Measurements from ENCODE around the gene HCN2. TPM values are rescaled to one million over a fixed set of nuclear protein-coding genes. Genes with fewer than 3 reads are reported as not detected.
A peak's percentile ranks its signal among the peaks of the same experiment; 100 is the strongest.

Gene HCN2
- total RNA-seq, 3 donors from 2014 or later: under 0.01 to 0.44 TPM; not detected in 1

- H3K27ac ChIP-seq: no peak within 1 kb of the TSS
- no peaks in the 10 kb centered on the region for H3K36me3 ChIP-seq
- no peaks in the 10 kb centered on the region for H3K9me3 ChIP-seq
- H3K4me3 ChIP-seq: peak within 1 kb of the TSS in 1 of 3 donors; percentile 28
- TF ChIP-seq CTCF (IDR thresholded peaks at IDR 0.05): no peak
- TF ChIP-seq POLR2AphosphoS5 (IDR thresholded peaks at IDR 0.05): no peak
- peaks cover 3 to 4% of the 10 kb centered on the region in 2 donors for H3K27me3 ChIP-seq
- intact Hi-C loops (cut with DNase I; ENCODE audit: low total_unique reads): no loop called here
- DNase-seq (ENCODE audit: low spot score in 2 of 2): no peak
- no peaks in the 10 kb centered on the region for H3K4me1 ChIP-seq
These were observed 45.6 kb upstream of the HCN2 start, which contains the start of gene GZMM for GRCh38 chr19:543910-544608. Gene GZMM (plus strand): TSS chr19:544053. CDS start chr19:544072, 19 bp downstream.

GRCh38 chr19:547117-547516 is 42.6 kb upstream of the HCN2 start:
- no peak for DNase-seq (ENCODE audit: low spot score in 2 of 2)
- intact Hi-C loops (cut with DNase I; ENCODE audit: low total_unique reads): no loop called here

GRCh38 chr19:547836-548720 is 41.6 kb upstream of the HCN2 start:
- DNase-seq (ENCODE audit: low spot score in 2 of 2): no peak
- no peak overlapping the region for H3K27ac ChIP-seq
- H3K9me3 ChIP-seq: no peaks in the 10 kb centered on the region
- no peaks in the 10 kb centered on the region for H3K4me1 ChIP-seq
- H3K27me3 ChIP-seq: peaks cover 3 to 4% of the 10 kb centered on the region in 2 donors
- TF ChIP-seq POLR2AphosphoS5 (IDR thresholded peaks at IDR 0.05): no peak
- TF ChIP-seq POLR2A (IDR thresholded peaks at IDR 0.05): no peak
- H3K36me3 ChIP-seq: no peaks in the 10 kb centered on the region
- no peak overlapping the region for H3K4me3 ChIP-seq
- intact Hi-C loops (cut with DNase I; ENCODE audit: low total_unique reads): no loop called here

More at GRCh38 chr19:547117-547516, 42.6 kb upstream of the HCN2 start:
- no peak overlapping the region for H3K27ac ChIP-seq
- H3K4me1 ChIP-seq: no peaks in the 10 kb centered on the region
- no peaks in the 10 kb centered on the region for H3K9me3 ChIP-seq
- H3K4me3 ChIP-seq: no peak overlapping the region
- no peaks in the 10 kb centered on the region for H3K36me3 ChIP-seq
- no peak for TF ChIP-seq POLR2AphosphoS5 (IDR thresholded peaks at IDR 0.05)
- no peak for TF ChIP-seq POLR2A (IDR thresholded peaks at IDR 0.05)
- TF ChIP-seq CTCF (IDR thresholded peaks at IDR 0.05): no peak
- H3K27me3 ChIP-seq: peaks cover 3 to 4% of the 10 kb centered on the region in 2 donors

- Histone ChIP-seq H3K9me3 (no peaks in the 10 kb centered on the region), H3K4me3 (no peak overlapping the region), H3K4me1 (no peaks in the 10 kb centered on the region), H3K36me3 (no peaks in the 10 kb centered on the region), H3K27ac (no peak overlapping the region), H3K27me3 (peaks cover 3 to 4% of the 10 kb centered on the region in 2 donors)
- TF ChIP-seq CTCF (IDR thresholded peaks at IDR 0.05) (no peak), POLR2A (IDR thresholded peaks at IDR 0.05) (no peak), POLR2AphosphoS5 (IDR thresholded peaks at IDR 0.05) (no peak)
- DNase-seq (ENCODE audit: low spot score in 2 of 2): no peak
- intact Hi-C loops (cut with DNase I; ENCODE audit: low total_unique reads): no loop called here
These were observed 40.5 kb upstream of the HCN2 start for GRCh38 chr19:548886-549830.

- no peak overlapping the region for H3K27ac ChIP-seq
- no peak overlapping the region for H3K4me3 ChIP-seq
- intact Hi-C loops (cut with DNase I; ENCODE audit: low total_unique reads): no loop called here
- peaks cover 0 to 7% of the 10 kb centered on the region in 2 donors for H3K4me1 ChIP-seq
- TF ChIP-seq CTCF (IDR thresholded peaks at IDR 0.05) (no peak), POLR2AphosphoS5 (IDR thresholded peaks at IDR 0.05) (no peak), POLR2A (IDR thresholded peaks at IDR 0.05) (no peak)
- no peaks in the 10 kb centered on the region for H3K27me3 ChIP-seq
- H3K36me3 ChIP-seq: no peaks in the 10 kb centered on the region
- DNase-seq (ENCODE audit: low spot score in 2 of 2): no peak
- no peaks in the 10 kb centered on the region for H3K9me3 ChIP-seq
These were observed 34.9 kb upstream of the HCN2 start for GRCh38 chr19:554817-555216.

Measured in breast epithelium (tissue), 4 donors.